Measurements from ENCODE around the gene EMX1. TPM values are rescaled to one million over a fixed set of nuclear protein-coding genes. Genes with fewer than 3 reads are reported as not detected.

EMX1 gene
- total and polyA plus RNA-seq, 2 donors (not counting 1 experiment from before 2014, with no cell fraction given), result not detected

DNA sequence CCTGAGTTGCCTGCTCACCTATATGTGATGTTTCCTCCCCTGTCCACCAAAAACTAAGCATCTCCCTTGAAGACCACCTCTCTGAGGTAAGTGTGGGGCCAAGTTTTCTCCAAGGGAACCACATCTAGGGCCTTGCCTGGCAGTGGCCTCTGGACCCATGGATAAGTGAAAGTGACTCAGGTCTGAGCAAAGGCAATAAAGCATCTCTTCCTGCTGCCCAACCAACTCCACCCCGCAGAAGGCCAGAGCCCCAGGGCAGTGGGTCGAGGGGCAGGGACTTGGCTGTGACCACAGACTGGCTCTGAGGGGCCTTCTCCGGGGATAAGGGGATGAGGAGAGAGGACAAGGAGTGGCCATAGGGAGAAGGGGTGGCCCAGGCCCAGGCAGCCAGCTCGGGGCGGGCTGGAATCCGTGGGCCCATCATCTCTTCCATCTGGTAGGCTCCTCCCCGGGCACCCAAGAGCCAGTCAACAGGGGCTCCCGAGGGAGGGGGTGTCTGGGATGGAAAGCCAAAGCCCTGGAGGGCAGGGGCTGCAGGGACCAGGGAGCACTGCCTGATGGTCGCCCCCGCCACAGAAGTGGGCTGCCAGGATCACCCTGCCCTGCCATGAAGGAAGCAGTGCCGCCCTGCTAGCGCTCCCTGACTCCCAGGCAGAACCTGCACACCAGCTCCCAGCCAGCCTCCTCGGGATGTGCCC is 33.4 kb downstream of the EMX1 start:
- no peak overlapping the region for H3K9ac ChIP-seq (ENCODE audit: insufficient read depth, low read length)
- DNase-seq (ENCODE audit: low read depth in 2 of 2), result no peak
- H4K20me1 ChIP-seq (ENCODE audit: control insufficient read depth, extremely low read depth, insufficient read depth, low read length), result no peaks in the 10 kb centered on the region
- H3K27me3 ChIP-seq (ENCODE audit: control insufficient read depth, insufficient read depth, low read length), result no peaks in the 10 kb centered on the region
- H3K27ac ChIP-seq (ENCODE audit: insufficient read depth, low read length), result no peak overlapping the region
- no peak overlapping the region for H3K4me3 ChIP-seq (replicated peaks in 1 of 4; ENCODE audit: control extremely low read depth in 1 of 4, insufficient read depth in 1 of 4, low read depth in 3 of 4, low read length in 4 of 4)
- no peak overlapping the region for H2AFZ ChIP-seq (ENCODE audit: low read length)
- no peaks in the 10 kb centered on the region for H3K9me3 ChIP-seq (ENCODE audit: control insufficient read depth, insufficient read depth, low read depth, low read length)
- H3K36me3 ChIP-seq (ENCODE audit: control insufficient read depth, insufficient read depth, low read length), result no peaks in the 10 kb centered on the region
- TF ChIP-seq, protein P1, sequence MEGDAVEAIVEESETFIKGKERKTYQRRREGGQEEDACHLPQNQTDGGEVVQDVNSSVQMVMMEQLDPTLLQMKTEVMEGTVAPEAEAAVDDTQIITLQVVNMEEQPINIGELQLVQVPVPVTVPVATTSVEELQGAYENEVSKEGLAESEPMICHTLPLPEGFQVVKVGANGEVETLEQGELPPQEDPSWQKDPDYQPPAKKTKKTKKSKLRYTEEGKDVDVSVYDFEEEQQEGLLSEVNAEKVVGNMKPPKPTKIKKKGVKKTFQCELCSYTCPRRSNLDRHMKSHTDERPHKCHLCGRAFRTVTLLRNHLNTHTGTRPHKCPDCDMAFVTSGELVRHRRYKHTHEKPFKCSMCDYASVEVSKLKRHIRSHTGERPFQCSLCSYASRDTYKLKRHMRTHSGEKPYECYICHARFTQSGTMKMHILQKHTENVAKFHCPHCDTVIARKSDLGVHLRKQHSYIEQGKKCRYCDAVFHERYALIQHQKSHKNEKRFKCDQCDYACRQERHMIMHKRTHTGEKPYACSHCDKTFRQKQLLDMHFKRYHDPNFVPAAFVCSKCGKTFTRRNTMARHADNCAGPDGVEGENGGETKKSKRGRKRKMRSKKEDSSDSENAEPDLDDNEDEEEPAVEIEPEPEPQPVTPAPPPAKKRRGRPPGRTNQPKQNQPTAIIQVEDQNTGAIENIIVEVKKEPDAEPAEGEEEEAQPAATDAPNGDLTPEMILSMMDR (conservative IDR thresholded peaks at IDR 0.05 in 1 of 2, IDR thresholded peaks at IDR 0.05 in 1 of 2; ENCODE audit: low read depth in 1 of 2, low read length in 2 of 2), result no peak
- TF ChIP-seq EZH2 (IDR thresholded peaks at IDR 0.05; ENCODE audit: low read length, missing control alignments), result no peak
- no peak overlapping the region for H3K4me2 ChIP-seq (ENCODE audit: extremely low read depth, insufficient read depth, low read length)
- no peaks in the 10 kb centered on the region for H3K79me2 ChIP-seq (ENCODE audit: control insufficient read depth, insufficient read depth, low read length)
- H3K4me1 ChIP-seq (ENCODE audit: control insufficient read depth, extremely low read depth, insufficient read depth, low read length), result no peaks in the 10 kb centered on the region

DNA sequence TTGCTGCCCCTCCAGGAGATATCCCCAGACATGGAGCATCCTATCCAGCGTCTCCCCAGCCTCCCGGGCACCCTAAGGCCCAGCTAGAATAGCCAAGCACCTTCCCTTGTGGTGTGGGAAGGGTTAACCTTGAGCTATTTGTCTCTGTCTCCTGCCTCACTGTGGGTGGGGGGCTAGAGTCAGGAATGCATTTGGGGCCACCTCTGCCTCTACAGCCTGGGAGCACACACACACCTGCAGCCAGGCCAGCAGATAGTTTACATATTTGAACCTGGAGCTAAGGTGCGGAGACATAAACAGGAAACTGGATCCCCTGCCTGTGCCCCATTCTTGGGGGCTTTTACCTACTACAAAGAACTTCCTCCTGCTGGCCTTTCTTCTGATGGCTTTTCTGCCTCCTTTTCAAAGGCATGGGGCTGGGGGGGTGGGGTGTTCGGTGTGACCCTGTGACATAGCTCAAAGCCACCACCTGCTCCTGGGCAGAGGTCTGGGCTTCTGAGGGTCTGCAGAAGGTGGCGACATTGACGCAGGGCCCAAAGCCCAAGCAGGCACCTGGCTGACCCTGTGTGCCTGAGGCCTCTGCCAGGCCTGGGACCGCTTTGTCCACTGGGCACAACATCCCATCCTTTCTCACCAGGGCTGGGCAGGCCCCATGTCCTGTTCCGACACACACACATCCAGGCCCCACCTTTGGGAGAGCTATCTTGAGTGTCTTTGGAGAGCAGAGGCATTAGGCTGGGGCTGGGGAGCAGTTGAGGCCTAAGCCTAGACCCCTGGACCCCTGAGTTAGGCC is 34.2 kb downstream of the EMX1 start:
- Histone ChIP-seq H3K79me2 (ENCODE audit: control insufficient read depth, insufficient read depth, low read length) (no peaks in the 10 kb centered on the region), H3K4me2 (ENCODE audit: extremely low read depth, insufficient read depth, low read length) (no peak overlapping the region), H3K27ac (ENCODE audit: insufficient read depth, low read length) (no peak overlapping the region), H3K4me1 (ENCODE audit: control insufficient read depth, extremely low read depth, insufficient read depth, low read length) (no peaks in the 10 kb centered on the region), H3K27me3 (ENCODE audit: control insufficient read depth, insufficient read depth, low read length) (no peaks in the 10 kb centered on the region), H2AFZ (ENCODE audit: low read length) (no peak overlapping the region), H3K4me3 (replicated peaks in 1 of 4; ENCODE audit: control extremely low read depth in 1 of 4, insufficient read depth in 1 of 4, low read depth in 3 of 4, low read length in 4 of 4) (no peak overlapping the region), H3K36me3 (ENCODE audit: control insufficient read depth, insufficient read depth, low read length) (no peaks in the 10 kb centered on the region), H3K9me3 (ENCODE audit: control insufficient read depth, insufficient read depth, low read depth, low read length) (no peaks in the 10 kb centered on the region), H3K9ac (ENCODE audit: insufficient read depth, low read length) (no peak overlapping the region), H4K20me1 (ENCODE audit: control insufficient read depth, extremely low read depth, insufficient read depth, low read length) (no peaks in the 10 kb centered on the region)
- TF ChIP-seq, protein P1 (conservative IDR thresholded peaks at IDR 0.05 in 1 of 2, IDR thresholded peaks at IDR 0.05 in 1 of 2; ENCODE audit: low read depth in 1 of 2, low read length in 2 of 2), result no peak
- TF ChIP-seq EZH2 (IDR thresholded peaks at IDR 0.05; ENCODE audit: low read length, missing control alignments), result no peak
- DNase-seq (ENCODE audit: low read depth in 2 of 2), result no peak

DNA sequence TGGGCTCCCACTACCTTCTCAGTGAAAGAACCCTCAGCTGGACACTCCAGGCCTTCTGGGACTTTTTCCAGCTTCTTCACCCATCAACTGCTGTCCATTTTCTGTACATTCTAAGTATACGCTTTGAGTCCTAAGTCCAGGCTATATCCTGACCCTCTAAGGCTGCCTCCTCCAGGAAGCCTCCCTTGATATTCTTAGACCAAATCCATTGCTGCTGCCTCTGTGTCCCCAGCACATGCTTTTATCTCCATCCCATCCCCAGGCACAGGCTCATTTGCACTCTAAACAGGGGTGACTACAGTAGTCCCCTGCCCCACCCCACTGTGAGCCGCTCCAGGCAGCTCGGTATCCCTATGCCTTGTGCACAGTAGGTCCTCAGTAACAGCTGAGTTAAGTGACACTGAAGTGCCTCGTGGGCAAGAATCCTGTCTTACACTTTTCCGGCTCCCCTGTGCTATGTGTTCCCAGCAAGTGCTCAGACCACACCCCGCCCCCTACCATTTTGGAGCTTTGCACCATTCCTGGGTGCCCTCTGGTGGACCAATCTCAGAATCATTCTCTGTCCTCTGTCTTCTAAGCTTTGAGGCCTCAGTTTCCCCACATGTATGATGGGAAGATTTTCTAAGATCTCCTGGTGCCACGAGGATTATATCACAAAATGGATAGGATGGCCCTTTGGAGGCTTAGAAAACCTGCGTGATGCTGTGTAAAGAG is 34.9 kb downstream of the EMX1 start:
- no peak for DNase-seq (ENCODE audit: low read depth in 2 of 2)
- Histone ChIP-seq H3K4me1 (ENCODE audit: control insufficient read depth, extremely low read depth, insufficient read depth, low read length) (no peaks in the 10 kb centered on the region), H3K36me3 (ENCODE audit: control insufficient read depth, insufficient read depth, low read length) (no peaks in the 10 kb centered on the region), H3K4me3 (replicated peaks in 1 of 4; ENCODE audit: control extremely low read depth in 1 of 4, insufficient read depth in 1 of 4, low read depth in 3 of 4, low read length in 4 of 4) (no peak overlapping the region), H3K79me2 (ENCODE audit: control insufficient read depth, insufficient read depth, low read length) (no peaks in the 10 kb centered on the region), H3K27me3 (ENCODE audit: control insufficient read depth, insufficient read depth, low read length) (no peaks in the 10 kb centered on the region), H2AFZ (ENCODE audit: low read length) (no peak overlapping the region), H3K4me2 (ENCODE audit: extremely low read depth, insufficient read depth, low read length) (no peak overlapping the region), H4K20me1 (ENCODE audit: control insufficient read depth, extremely low read depth, insufficient read depth, low read length) (no peaks in the 10 kb centered on the region), H3K9me3 (ENCODE audit: control insufficient read depth, insufficient read depth, low read depth, low read length) (no peaks in the 10 kb centered on the region), H3K9ac (ENCODE audit: insufficient read depth, low read length) (no peak overlapping the region), H3K27ac (ENCODE audit: insufficient read depth, low read length) (no peak overlapping the region)
- TF ChIP-seq, protein P1 (conservative IDR thresholded peaks at IDR 0.05 in 1 of 2, IDR thresholded peaks at IDR 0.05 in 1 of 2; ENCODE audit: low read depth in 1 of 2, low read length in 2 of 2), result no peak
- TF ChIP-seq EZH2 (IDR thresholded peaks at IDR 0.05; ENCODE audit: low read length, missing control alignments), result no peak
